ENCODE data around the gene CHN2.

The CHN2 gene

DNA sequence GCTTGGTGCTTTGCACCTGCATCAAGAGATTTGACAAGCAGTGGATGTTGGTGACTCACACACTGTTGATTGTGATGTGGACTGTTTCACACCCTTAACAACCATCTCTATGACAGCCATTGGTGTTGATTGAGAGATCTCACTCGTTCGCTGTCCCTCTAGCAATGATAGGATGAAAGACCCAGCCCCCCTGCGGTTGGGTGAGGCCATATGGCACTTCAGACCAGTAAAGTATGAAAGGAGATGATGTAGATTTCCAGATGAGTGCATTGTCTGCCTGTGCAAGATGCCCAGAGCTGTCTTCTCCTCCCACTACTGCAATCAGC lies 230.4 kb downstream of the CHN2 start:
- TF ChIP-seq, protein P1, sequence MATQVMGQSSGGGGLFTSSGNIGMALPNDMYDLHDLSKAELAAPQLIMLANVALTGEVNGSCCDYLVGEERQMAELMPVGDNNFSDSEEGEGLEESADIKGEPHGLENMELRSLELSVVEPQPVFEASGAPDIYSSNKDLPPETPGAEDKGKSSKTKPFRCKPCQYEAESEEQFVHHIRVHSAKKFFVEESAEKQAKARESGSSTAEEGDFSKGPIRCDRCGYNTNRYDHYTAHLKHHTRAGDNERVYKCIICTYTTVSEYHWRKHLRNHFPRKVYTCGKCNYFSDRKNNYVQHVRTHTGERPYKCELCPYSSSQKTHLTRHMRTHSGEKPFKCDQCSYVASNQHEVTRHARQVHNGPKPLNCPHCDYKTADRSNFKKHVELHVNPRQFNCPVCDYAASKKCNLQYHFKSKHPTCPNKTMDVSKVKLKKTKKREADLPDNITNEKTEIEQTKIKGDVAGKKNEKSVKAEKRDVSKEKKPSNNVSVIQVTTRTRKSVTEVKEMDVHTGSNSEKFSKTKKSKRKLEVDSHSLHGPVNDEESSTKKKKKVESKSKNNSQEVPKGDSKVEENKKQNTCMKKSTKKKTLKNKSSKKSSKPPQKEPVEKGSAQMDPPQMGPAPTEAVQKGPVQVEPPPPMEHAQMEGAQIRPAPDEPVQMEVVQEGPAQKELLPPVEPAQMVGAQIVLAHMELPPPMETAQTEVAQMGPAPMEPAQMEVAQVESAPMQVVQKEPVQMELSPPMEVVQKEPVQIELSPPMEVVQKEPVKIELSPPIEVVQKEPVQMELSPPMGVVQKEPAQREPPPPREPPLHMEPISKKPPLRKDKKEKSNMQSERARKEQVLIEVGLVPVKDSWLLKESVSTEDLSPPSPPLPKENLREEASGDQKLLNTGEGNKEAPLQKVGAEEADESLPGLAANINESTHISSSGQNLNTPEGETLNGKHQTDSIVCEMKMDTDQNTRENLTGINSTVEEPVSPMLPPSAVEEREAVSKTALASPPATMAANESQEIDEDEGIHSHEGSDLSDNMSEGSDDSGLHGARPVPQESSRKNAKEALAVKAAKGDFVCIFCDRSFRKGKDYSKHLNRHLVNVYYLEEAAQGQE (IDR thresholded peaks at IDR 0.05; ENCODE audit: insufficient read depth in 1 of 2, low read depth in 2 of 2, low read length in 2 of 2), result no peak
- TF ChIP-seq FOXP2 (optimal IDR thresholded peaks at IDR 0.05; ENCODE audit: borderline replicate concordance, extremely low read depth, extremely low read length, insufficient read depth) (no peak), TAF1 (IDR thresholded peaks at IDR 0.05; ENCODE audit: borderline replicate concordance, insufficient read depth, low read length) (no peak), SIN3A (IDR thresholded peaks at IDR 0.05; ENCODE audit: borderline replicate concordance, insufficient read depth, low read length) (no peak), POLR2AphosphoS5 (IDR thresholded peaks at IDR 0.05; ENCODE audit: low read depth, low read length) (no peak)

DNA sequence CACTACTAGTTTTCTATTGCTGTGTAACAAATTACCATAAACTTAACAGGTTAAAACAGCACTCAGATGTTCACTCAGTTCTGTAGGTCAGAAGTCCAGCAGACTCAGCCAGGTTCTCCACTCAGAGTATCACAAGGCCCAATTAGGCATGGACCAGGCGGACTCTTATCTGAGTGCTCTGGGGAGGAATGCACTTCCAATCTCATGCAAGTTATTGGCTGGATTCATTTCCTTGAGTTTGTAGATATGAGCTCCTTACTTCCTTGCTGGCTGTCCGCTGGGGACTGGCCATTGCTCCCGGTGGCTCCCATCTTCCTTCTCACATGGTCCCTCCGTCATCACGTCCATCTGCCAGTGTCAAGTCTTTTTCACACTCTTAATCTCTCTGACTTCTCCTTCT lies 232.0 kb downstream of the CHN2 start:
- no peak for TF ChIP-seq POLR2AphosphoS5 (IDR thresholded peaks at IDR 0.05; ENCODE audit: low read depth, low read length)
- TF ChIP-seq TAF1 (IDR thresholded peaks at IDR 0.05; ENCODE audit: borderline replicate concordance, insufficient read depth, low read length), result no peak
- no peak for TF ChIP-seq FOXP2 (optimal IDR thresholded peaks at IDR 0.05; ENCODE audit: borderline replicate concordance, extremely low read depth, extremely low read length, insufficient read depth)
- TF ChIP-seq SIN3A (IDR thresholded peaks at IDR 0.05; ENCODE audit: borderline replicate concordance, insufficient read depth, low read length), result no peak

DNA sequence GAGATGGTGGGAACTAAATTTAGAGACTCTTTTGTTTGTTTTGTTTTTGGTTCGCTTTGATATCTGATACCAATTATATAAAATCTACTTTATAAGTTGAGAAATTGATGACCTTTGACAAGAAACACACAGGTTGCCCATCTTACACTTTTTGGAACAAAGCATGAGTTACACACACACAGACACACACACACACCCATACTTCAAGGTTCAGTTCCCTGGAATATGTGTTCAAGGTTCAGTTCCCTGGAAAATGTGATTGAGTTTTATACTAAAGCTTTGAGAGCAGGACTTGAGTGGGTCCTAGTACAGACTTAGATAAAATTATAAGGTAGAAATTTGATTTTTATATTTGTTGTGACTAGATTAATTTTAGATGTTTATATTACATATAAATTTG lies 234.8 kb downstream of the CHN2 start:
- TF ChIP-seq TAF1 (IDR thresholded peaks at IDR 0.05; ENCODE audit: borderline replicate concordance, insufficient read depth, low read length), result no peak
- TF ChIP-seq, protein P1 (IDR thresholded peaks at IDR 0.05; ENCODE audit: insufficient read depth in 1 of 2, low read depth in 2 of 2, low read length in 2 of 2), result no peak
- no peak for TF ChIP-seq POLR2AphosphoS5 (IDR thresholded peaks at IDR 0.05; ENCODE audit: low read depth, low read length)
- TF ChIP-seq SIN3A (IDR thresholded peaks at IDR 0.05; ENCODE audit: borderline replicate concordance, insufficient read depth, low read length), result no peak
- TF ChIP-seq FOXP2 (optimal IDR thresholded peaks at IDR 0.05; ENCODE audit: borderline replicate concordance, extremely low read depth, extremely low read length, insufficient read depth), result no peak

DNA sequence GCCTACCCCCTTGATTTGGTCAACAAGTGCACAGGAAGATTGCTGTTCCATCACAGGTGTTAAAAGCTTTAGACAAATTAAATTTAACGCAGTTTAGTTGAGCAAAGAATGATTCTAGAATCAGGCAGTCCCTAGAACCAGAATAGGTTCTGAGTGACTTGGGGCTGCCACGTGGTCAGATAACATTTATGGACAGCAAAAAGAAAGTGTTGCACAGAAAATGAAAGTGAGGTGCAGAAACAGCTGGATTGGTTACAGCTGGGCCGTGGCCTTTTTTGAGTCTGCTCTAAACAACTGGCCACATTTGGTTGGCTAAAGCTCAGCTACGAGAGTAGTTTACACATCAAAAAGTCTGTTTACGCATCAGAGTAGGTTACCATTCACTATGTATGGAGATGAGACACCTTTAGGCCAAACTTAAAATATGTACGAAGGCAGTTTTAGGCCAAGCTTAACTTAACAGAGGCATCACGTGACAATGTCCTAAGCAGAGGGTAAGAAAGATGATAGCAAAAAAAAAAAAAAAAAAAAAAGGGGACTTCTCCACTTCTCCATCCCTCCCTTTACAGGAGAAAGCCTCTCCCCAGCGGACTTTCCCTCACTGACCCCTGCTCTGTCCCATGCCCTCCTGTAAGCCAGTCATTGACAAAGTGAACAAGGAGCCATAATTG lies 235.8 kb downstream of the CHN2 start:
- TF ChIP-seq SIN3A (IDR thresholded peaks at IDR 0.05; ENCODE audit: borderline replicate concordance, insufficient read depth, low read length) (no peak), TAF1 (IDR thresholded peaks at IDR 0.05; ENCODE audit: borderline replicate concordance, insufficient read depth, low read length) (no peak), POLR2AphosphoS5 (IDR thresholded peaks at IDR 0.05; ENCODE audit: low read depth, low read length) (no peak), FOXP2 (optimal IDR thresholded peaks at IDR 0.05; ENCODE audit: borderline replicate concordance, extremely low read depth, extremely low read length, insufficient read depth) (no peak)
- TF ChIP-seq, protein P1 (IDR thresholded peaks at IDR 0.05; ENCODE audit: insufficient read depth in 1 of 2, low read depth in 2 of 2, low read length in 2 of 2), result no peak

DNA sequence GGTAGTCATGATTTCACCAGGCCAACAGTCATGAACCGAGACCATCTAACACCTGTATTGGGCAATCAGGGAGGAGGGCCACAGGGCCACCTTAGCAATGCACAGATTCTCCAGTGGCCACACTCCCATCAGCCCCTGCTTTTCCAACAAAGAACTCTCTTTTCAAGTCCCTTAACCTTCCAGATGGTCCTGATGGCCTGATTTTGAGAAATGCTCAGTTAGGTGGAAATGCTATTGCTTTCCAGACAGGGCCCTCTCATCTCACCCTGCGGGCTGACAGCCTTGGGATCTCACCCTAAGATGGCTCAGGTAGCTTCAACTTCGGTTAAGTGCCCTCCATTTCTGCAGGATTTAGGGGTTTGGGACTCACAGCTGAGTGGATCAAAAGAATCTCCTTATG lies 237.1 kb downstream of the CHN2 start:
- TF ChIP-seq SIN3A (IDR thresholded peaks at IDR 0.05; ENCODE audit: borderline replicate concordance, insufficient read depth, low read length), result no peak
- TF ChIP-seq FOXP2 (optimal IDR thresholded peaks at IDR 0.05; ENCODE audit: borderline replicate concordance, extremely low read depth, extremely low read length, insufficient read depth), result no peak
- TF ChIP-seq TAF1 (IDR thresholded peaks at IDR 0.05; ENCODE audit: borderline replicate concordance, insufficient read depth, low read length), result no peak
- TF ChIP-seq, protein P1 (IDR thresholded peaks at IDR 0.05; ENCODE audit: insufficient read depth in 1 of 2, low read depth in 2 of 2, low read length in 2 of 2), result no peak
- no peak for TF ChIP-seq POLR2AphosphoS5 (IDR thresholded peaks at IDR 0.05; ENCODE audit: low read depth, low read length)

Measured in PFSK-1 (cell line).